Activated CD4-positive, alpha-beta T cell treated with anti-CD3 and anti-CD28 coated beads for 4 hours (primary cell): Measurements from ENCODE around the gene AOPEP.

ENCODE experiments used
- DNase-seq, 2 donors: peaks; one replicate each; pipeline ENCODE4 v3.0.0-alpha.2; 2020

Gene AOPEP

DNA sequence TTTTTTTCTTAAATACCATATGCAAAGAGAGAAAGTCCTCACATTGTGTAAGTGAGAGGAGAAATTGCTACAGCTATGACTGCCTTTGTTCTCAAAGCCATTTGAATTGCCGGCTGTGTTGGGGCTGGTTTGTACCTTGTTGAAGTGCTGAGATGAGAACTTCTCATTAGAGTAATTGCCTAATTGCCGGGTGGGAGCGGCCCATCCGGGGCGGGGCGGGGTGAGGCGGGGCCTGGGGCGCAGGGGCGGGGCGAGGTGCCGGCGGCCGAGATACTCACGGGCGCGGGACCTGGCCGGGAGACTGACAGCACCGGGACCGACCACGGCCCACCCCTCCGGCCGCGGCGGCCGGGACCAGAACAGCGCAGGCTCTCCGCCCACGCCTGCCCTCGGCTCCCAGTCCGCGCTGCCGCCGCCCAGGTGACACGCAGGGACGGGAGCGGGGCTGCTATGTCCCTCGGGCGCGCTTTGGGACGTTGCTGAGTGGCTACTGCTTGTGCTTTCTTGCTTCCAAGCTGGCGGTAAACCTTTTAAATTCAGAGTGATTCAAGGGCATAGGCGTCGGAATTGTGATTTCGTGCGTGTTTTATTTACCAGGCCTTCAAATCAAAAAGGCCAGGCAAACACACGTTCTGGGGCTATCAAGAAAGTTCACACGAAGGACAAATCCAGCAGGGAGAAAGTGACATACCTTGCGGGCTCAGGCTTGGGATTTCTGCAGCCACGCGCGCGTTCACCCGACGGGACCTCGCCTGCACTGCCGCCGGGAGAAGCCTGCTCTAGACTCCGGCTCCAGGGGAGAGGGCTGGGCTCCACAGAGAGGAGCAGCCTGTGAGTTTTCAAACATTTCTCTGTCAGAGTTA lies 322.0 kb downstream of the AOPEP start:
- peak; percentile 46 to 48 for DNase-seq

DNA sequence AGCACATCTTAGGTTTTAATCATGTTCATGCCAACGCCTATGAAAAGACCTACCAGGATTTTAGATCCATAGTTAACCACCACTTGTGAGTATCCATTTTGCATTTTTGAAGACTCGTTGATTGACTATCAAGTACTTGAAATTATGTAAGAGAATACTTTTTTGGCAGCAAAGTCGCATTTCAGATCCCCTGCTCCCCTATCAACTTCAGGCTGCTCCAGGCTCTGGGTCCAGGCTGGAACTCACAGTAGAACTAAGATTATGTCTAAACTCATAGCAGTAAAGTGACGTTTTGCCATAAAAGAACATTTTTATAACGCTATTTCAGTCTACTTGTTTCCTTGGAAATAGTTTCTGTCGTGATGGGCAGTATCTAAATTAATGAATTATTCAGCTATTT lies 323.3 kb downstream of the AOPEP start:
- DNase-seq, result no peak

- no peak for DNase-seq
These were observed 327.4 kb downstream of the AOPEP start for GRCh38 chr9:95053611-95054570.

GRCh38 chr9:95055334-95055850 lies 328.9 kb downstream of the AOPEP start:
- DNase-seq, result no peak

- DNase-seq, result no peak
These were observed 329.5 kb downstream of the AOPEP start for GRCh38 chr9:95055851-95056551.

- no peak for DNase-seq
These were observed 330.6 kb downstream of the AOPEP start for GRCh38 chr9:95057101-95057500.

DNA sequence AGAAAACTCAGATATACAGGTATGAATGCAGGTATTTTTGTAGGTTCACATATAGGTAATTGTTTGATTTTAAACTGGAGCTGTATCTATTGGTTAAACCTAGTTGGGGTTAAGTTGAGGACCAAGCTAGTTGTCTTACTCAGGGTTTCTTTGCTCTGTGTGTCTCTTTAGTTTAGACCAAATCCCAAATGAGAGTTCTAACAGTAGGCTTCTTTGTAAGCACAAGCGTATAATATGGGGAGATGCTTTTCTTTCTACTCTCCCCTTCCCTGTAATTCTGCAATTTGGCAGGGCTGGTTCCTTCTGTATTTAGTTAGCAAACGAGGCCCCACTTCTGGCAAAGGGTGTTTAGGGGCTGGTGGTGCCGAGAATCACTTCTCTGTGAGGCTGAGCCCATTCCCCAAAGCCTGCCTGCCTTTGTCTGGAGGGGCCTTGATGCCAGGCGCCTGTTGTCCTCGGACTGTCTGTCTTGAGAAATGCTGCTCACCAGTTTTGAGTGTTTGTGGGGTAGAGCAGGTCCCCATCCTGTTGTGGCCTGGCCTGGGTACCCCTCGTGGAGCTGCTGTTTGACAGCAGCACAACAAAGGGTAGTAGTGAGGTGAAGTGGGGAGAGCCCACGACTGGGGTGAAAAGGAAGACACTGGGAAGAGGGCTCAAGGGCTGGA lies 331.8 kb downstream of the AOPEP start:
- no peak for DNase-seq

DNA sequence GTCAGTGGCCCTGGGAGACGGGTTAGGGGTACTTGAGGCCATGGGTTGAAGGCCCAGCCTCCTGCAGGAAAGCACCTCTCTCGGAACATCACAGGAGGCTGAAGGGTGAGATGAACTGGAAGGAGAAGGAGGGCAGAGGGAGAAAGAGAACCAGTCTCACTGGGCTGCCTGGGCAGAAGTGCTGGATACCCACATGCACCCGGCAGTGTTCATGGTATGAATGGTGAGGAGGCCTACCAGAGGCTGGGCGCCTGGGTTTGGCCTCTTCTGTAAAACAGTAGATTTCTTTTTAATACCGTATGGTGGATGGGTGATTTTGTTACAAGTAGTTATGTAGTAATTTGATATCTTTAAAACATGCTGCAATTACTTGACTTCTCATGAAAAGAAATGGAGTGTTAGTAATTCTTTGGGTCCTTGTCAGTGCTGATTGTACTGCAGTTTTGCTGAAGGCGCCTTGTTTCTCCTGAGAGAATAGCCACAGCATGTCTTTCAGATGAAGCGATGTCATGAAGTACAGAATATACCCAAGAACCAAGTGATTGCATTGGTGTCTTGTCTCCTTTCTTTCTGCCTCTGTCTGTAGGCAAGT lies 332.4 kb downstream of the AOPEP start:
- no peak for DNase-seq

- DNase-seq, result no peak
These were observed 333.7 kb downstream of the AOPEP start for GRCh38 chr9:95060234-95060633.

- no peak for DNase-seq
These were observed 334.4 kb downstream of the AOPEP start for GRCh38 chr9:95060916-95061315.

- no peak for DNase-seq
These were observed 335.6 kb downstream of the AOPEP start for GRCh38 chr9:95061916-95062595.

GRCh38 chr9:95062596-95063065 lies 336.1 kb downstream of the AOPEP start:
- DNase-seq, result no peak

GRCh38 chr9:95063300-95063699 lies 336.8 kb downstream of the AOPEP start:
- no peak for DNase-seq

GRCh38 chr9:95065224-95065623 lies 338.7 kb downstream of the AOPEP start:
- no peak for DNase-seq

GRCh38 chr9:95067057-95067456 lies 340.6 kb downstream of the AOPEP start:
- no peak for DNase-seq

DNA sequence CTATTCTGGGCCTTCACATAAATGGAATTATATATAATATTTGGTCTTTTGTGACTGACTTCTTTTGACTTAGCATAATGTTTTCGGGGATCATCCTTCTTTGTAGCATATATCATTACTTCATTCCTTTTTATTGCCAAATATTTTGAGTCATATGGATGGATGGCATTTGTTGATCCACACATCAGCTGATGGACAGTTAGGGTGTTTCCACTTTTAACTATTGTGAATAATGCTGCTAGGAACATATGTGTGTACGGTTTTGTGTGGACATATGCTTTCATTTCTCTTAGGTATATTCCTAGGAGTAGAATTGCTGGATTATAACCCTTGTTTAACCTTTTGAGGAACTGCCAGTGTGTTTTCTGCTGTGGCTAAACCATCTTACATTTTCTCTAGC lies 341.4 kb downstream of the AOPEP start:
- no peak for DNase-seq

GRCh38 chr9:95070549-95071021 lies 344.1 kb downstream of the AOPEP start:
- DNase-seq, result no peak

- DNase-seq, result no peak
These were observed 345.0 kb downstream of the AOPEP start for GRCh38 chr9:95071450-95071849.

DNA sequence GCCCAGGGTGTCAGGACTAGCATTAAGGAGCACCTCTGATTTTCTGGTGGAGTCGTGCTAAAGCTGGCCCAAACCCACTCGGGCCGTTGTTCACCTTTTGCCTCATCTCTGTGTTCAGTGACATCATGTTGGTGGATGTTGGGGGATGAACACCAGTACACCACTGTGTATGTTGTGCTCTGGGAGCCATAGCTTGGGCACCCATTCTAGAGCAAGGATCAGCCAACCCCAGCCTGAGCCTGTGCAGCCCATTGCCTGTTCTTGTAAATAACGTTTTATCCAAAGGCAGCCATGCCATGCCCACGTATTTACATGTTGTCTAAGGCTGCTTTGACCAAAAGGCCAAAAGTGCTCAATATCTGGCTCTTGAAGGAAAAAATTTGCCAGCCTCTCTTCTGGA lies 345.4 kb downstream of the AOPEP start:
- no peak for DNase-seq

DNA sequence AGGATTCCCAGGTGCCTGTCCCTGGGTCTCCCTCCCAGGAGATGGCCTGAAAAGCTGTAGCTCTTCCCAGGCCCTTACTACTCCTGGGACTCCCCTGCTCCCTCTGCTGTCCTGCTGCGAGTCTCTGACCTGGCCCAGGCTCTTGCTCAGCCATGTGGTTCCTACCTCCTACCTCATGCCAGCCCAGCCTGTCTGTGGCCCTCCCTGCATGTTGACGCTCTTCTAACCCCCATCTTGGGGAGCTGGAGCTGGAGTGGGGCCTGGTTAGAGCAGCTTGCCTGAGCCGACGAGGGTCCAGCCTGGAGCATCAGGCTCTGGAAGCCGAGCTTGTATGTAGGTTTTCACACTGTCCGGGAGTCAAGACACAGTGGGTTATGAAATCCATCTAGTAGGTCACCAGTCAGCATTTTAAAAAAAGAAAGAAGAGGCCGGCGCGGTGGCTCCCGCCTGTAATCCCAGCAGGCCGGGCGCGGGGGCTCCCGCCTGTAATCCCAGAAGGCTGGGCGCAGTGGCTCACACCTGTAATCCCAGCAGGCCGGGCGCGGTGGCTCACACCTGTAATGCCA lies 346.6 kb downstream of the AOPEP start:
- no peak for DNase-seq

DNA sequence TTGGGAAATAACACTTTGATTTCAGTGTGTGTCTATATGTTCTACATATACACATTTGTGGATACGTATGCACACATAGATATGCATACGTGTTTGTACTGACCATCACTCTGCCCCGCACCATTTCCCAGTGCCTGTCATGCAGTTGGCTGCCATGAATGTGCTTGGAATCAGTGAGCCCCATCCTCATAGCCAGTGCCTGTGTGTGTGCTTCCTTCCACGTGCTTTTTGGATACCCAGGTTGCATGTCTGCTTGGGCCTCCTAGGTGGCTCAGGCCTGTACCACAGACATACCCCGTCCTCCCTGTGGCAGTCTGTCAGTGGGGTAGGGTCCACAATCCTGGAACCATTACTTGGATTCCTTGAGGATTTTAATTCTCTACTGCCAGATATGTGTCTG lies 347.4 kb downstream of the AOPEP start:
- DNase-seq, result no peak
